Colon (tissue), 2 donors: Measurements from ENCODE around the gene PPP1R12A.

Experiments
- FAIRE-seq: peaks from 2 replicates; lab custom pipeline; 2012; peaks lifted over from hg19 to GRCh38; lab: Jason Lieb, UNC
- donor health status: control.
- donor health status: control.

The PPP1R12A gene

DNA sequence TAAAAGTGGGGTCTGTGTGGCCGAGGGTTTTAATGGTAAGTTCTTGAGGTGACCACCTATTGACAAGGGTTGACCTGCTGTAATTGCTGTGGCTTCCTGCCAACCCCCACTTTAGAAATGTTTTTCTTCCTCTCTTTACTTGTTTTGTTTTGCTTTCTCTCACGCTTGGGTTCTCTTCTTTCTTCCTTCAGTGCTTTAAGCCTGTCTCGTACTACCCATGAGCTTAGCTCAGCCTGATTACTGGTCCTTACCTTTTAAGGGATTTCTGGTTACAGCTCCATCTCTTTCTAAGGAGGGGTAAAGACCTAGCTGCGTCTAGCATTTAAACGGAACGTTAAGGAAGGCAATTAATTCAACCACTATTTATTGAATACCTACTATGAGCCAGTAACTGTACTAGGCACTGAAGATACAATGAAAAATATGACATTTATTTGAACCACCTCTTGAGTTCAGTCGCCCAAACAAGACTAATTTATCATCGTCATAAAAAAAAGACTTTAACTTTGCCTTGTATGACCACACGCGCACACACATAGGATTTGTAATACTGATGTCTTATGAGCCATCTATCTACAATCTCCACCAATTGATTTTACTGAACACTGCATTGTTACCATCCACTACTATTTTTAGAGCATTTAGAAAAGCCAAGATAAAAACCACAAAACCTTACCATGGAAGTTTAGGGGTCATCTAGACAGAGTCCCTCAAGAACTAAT, 888 bp upstream of the PPP1R12A start:
- FAIRE-seq: no peak

DNA sequence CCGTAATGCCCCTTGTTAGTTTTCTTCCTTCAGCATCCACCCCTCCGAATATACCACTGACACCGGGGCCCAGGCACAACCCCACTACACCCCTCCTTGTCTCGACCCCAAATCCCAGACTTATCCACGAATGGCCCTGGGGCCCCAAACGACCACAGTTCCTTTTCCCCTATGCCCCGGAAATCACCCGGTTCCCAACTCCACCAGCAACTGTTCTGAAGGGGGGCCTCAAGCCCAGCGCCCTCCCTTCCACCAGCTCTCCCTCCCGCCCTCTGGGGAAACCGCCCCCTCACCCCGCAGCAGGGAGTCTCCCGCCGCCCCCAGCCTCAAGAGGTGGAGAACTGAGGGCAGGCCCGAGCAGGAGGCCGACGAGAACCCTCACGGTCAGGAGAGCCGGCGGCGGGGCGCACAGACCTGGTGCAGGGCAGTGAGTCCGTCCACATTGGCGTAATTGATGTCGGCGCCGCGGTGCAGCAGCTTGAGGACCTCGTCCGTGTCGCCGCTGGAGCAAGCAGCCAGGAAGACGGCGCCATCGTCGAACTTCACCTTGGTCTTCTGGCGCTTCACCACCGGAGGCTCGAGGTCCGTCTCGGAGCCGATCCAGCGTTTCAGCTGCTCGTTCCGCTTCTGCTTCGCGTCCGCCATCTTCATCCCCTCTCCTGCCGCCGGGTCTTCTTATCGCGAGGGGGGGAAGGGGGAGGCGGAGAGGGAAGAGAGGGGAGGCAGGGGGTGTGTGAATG, 446 bp downstream of the PPP1R12A start:
- no peak for FAIRE-seq

DNA sequence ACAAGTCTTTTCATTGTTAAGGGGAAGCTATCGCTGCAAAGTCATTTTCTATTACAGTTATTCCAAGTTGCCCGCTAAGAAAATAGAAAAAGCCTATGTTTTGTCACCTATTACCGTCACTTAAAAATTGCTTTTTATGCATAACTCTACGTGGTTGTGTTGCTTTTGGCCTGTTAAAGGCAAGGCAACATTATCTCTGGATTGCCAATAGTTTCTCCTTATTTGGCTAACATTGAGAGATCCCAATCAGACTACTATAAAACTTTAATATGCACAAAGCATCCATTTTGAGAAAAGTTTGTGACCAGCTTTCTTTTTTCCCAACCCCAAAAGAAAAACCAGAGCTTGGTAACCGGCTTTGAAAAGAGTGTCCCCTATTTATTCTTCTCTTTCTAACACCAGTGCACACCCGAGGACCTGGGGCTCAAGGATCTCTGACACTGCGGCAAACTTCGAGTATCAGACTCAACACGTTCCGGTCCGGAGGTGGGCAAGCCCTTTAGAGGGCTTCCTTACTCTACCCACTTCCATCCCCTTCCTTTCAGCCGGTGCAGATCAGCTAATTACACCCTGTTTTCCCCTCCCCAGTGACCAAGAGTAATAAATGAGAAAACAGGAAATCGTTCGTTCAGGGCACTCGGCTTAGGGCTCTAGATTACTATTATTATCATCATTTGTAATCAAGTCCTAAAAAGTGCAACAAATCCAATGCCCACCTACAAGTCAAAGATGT, 1.2 kb downstream of the PPP1R12A start:
- no peak for FAIRE-seq

DNA sequence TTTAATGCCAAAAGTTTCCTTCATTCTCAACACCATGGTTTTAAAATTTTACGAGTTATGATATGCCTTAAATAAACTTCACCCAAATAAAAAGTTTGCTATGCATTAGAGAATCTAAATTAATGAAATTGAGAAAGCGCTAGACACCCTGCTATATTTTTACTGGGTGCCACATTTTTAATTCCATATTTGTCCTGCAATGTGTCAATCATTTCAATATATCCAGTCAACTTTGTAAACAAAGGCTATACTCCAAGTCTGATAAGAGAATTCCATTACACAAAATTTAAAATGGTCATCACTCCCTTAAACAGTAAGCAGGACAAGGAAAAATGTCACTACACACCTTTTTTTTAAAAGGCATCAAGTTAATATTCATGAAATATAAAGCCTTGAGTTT, 1.9 kb downstream of the PPP1R12A start:
- FAIRE-seq: no peak

DNA sequence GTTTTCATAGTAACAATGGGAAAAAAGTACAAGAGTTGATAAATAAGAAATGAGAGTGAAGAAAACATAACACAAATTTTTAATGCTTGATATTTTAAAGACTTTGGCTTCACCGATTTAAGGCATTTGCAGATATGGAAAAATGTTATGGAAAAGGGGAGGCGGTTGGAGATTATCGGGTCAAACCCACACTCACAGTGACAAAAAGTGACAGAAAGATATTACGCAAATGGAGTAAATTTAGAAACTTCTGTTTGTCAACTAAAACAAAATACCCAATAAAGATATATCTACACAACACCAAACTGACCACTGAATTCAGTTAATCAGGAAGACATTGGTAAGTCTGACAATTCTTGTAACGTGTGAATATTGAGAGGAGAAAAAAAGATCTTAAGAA, 2.5 kb downstream of the PPP1R12A start:
- no peak for FAIRE-seq

DNA sequence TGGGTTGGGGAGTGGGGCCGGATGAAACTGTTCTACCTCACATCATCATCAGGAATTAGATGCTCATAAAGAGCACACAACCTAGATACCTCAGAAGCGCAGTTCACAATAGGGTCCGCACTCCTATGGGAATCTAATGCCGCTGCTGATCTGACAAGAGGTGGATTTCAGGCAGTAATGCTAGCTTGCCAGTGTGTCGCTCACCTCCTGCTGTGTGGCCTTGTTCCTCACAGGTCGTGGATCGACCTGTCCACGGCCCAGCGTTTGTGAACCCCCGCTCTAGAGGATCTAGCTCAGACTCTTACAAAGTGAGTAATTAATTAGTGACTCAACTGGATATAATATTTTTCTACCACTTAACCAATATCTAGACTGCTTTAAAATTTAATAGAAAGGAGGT, 5.8 kb downstream of the PPP1R12A start:
- FAIRE-seq: no peak

DNA sequence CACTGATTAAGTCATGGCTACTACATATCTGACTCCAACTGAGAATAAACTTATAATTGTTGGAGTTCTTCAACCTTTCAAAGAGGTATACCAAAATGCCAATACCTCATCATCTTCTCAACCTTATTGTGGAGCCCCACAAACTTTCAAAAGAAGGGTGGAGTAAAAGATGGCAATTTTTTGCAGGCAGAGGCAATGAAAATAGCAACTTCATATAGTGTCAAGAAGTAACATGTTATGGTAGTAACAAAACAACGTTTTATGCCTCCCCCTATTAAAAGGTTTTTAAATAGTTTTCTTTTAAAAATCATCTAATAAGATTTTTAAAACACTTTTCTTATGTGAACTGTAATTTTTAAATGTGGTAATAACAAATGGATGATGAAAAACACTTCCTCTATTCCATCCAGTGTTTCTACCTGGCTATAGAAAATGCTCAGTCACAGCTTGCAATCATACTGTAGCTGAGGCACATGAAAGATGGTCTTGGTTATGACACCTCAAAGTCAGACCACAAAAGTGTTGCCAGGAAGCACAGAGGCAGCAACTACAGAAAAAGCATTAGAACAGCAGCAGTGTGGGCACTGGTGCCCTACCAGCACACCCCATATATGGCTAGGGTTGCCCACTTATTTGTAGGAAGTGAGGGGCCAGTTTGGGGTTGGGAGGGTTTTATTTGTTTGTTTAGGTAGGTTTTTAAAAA, 7.0 kb downstream of the PPP1R12A start:
- FAIRE-seq: no peak

DNA sequence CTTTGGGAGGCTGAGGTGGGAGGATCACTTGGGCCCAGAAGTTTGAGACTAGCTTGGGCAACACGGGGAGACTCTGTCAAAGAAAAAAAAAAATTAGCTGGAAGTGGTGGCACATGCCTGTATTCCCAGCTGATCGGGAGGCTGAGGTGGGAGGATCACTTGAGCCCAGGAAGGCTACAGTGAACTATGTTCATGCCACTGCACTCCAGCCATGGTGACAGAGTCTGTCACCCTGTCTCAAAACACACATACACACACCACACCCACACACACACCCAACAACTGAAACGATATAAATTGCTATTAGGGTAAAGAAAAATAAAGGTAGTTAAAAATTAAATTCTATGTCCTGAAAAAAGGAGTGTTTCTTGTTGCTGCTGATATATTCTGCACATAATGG, 7.9 kb downstream of the PPP1R12A start:
- FAIRE-seq: no peak

DNA sequence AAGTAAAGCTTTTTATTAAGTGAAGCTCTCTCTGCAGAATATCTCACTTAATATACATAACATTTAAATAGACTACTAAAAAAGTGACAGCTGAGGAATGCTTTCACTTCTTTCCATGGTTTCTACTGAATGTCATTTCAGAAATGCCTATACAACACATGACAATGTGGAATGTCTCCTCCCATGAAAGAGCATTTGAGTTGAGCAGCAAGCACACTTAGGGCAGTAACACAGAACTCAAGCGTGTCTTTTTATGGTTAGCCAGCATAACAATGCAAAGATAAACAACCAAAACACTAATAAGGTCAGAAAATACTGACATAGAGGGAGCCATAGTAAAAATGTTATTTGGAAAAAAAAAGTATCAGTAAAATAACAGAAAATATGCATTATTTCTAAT, 9.4 kb downstream of the PPP1R12A start:
- FAIRE-seq: no peak

DNA sequence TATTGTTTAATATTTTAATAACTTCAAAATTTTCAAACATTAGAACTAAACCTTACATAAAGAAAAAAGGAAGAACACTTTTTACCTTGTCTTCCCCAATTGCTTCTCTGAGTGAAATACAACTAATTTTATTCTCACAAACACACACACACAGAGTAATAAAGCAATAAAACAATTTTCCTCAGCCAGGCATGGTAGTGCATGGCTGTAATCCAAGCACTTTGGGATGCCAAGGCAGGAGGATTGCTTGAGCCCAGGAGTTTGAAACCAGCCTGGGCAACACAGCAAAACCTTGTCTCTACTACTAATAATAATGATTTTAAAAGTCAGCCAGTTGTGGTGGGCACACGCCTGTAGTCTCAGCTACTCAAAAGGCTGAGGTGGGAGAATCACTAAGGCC, 13.1 kb downstream of the PPP1R12A start:
- FAIRE-seq: peak; percentile 60

DNA sequence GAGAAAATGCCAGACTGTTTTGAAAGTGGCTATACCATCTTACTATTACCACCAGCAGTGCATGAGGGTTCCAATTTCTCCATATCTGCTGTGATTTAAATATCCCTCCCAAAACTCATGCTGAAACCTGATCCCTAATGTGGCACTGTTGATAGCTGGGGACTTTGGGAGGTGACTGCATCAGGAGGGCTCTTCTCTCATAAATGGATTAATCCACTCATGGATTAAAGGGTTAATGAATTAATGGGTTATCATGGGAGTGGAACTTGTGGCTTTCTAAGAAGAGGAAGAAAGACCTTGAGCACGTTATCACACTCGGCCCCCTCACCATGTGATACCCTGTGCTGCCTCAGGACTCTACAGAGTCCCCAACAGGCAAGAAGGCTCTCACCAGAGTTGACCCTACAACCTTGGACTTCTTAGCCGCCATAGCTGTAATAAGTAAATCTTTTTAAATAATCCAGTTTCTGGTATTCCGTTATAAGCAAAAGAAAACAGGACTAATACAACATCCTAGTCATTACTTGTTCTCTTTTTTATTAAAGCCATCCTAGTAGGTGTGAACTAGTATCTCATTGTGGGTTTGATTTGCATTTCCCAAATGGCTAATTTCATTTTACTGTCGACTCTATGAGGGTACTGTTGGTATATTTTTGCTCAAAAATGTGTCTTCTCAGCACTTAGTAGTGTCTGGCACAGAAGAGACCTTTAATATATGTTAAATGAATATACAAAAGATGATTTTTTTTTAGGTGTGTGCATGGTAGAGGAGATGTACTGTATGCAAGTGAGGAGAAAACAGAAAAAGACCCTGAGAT, 14.3 kb downstream of the PPP1R12A start:
- FAIRE-seq: no peak

DNA sequence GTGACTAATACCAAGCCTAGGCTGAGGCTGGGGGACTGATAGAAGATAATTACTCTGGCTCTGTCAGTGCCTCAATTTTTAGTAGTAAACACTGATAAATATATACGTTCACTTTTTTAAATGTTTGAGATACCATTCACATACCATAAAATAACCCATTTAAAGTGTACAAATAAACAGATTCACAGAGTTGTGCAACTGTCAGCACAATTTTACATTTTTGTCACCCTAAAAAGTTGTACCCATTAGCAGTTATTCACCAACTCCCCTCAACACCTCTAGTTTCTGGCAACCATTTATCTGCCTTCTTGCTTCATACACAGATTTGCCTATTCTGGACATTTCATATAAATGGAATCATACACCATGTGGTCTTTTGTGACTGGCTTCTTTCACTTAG, 15.1 kb downstream of the PPP1R12A start:
- no peak for FAIRE-seq

DNA sequence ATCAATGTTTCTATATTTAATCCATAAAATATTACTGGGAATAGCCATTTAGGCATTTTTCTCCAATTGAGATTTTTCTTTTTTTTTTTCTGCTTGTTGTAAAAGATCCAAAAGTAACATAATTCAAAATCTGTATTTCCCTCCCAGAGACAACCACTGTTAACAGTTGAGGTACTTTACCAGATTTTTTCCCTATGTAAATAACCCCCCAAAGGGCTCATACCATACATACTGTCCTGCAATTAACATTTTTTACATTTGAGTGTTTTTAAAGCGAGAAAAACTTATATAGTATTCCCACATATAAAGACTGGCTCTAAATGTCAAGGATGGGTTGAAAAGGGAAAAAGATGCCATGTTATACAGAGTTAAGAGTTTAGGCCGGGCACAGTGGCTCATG, 18.1 kb downstream of the PPP1R12A start:
- no peak for FAIRE-seq

DNA sequence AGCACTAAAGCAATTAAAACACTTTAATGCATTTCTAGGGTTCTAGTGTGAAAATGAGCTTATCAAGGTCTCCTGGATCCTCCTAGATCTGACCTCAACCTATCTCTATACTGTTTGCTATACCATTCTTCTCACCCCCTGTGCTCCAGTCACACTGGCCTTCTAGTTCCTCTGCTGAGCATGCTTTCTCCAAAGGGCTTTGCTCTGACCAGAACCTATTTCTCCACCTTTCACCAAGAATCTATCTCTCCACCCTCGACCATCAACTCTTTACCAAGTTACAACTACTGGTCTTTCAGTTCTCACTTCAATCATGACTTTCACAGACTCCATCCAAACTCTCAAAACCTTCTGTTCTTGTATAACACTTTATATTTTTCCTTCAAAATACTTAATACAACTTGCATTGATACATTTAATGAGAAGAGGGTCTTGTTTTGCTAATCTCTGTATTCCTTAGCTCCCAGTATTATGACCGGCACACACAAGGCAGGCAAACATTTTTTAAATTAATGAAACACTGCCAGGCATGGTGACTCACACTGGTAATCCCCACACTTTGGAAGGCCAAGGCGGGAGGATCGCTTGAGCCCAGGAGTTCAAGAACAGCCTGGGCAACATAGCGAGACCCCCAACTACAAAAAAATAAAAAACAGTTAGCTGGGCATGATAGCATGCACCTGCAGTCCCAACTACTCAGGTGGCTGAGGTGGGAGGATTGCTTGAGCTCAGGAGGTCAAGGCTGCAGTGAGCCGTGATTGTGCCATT, 22.8 kb downstream of the PPP1R12A start:
- no peak for FAIRE-seq

DNA sequence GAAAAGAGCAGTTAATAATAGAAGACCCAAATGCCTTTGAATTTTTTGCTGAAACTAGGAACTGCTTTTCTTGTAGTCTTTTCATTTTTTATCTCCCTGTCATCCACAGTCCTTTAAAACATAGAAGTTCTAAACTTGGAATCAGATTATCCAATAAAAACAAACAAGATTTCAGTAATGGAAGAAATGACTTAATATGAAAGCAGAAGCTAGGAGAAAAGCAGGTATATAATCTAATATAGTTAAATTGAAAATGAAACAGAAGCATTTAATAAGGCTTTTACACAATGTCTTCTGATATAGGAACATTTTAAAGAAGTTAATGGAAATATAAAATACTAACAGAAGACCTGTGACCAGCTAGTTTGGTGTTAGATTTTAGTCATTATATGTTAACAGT, 26.5 kb downstream of the PPP1R12A start:
- no peak for FAIRE-seq

DNA sequence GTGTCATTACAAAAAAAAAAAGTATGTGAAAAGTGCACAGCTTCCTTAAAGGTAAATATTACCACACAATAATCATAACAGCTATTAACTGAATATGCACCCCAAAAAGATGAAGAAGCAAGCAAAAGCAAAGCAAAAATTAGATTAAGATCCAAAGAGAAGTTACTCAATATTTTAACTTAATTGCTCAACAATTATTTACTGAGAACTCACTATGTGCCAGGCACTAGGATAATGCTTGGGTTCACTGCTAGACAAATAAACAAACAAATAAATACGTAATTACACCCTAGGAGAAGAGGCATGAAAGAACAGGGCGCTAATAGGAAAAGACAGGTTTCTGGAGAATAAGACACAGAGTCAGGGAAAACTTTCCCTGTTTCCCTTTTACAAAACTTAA, 33.4 kb downstream of the PPP1R12A start:
- FAIRE-seq: no peak

DNA sequence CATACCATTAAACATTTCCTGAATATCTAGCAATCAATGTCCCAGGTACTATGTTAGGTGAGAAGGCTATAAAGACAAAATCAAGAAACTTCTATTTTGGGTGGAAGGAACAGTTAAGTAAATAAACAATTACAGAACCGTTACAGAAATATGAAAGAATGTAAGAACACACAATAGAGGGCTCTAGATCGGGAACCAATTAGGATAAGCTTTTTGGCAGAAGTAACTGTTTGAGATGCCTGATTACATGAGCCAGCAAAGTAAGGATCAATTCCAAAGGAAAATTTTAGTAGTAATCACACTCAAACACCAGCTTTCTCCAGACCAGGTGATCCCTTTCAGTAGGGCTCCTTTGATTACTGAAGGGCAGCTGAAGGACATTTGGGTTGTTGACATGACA, 33.9 kb downstream of the PPP1R12A start:
- FAIRE-seq: no peak

DNA sequence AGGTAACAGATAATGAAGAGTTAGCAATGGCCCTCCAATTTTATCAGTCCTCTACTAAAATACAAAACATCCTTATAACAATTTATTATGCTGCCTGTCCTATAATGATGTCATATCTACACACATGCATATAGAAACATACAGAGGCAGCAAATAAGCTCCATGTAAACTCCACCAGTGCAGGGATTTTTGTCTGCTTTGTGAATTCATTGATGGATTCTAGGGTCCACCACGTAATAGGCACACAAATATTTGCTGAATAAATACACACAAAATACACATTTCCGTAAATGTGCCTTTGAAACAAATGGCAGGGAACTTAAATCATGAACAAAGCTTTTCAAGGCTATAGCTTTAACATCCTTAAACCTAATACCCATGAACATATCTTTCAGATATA, 34.7 kb downstream of the PPP1R12A start:
- no peak for FAIRE-seq

DNA sequence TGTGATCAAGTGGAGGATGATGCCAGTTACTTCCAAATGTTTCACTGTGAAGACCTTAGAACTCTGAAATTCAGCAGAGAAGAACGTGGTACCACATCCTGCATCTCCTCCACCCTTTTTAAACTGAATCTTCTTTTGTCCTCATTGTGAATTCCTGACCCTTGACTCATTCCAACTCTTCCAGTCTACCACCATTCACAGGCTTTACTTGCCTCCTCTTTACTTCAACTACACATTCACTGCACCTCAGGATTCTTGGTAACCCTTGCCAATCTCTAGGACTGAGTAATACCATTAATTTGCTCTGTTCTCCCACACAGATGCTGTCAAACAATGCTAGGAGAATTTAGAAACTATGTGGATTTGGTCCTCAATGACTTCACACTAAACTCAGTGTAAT, 37.3 kb downstream of the PPP1R12A start:
- no peak for FAIRE-seq

DNA sequence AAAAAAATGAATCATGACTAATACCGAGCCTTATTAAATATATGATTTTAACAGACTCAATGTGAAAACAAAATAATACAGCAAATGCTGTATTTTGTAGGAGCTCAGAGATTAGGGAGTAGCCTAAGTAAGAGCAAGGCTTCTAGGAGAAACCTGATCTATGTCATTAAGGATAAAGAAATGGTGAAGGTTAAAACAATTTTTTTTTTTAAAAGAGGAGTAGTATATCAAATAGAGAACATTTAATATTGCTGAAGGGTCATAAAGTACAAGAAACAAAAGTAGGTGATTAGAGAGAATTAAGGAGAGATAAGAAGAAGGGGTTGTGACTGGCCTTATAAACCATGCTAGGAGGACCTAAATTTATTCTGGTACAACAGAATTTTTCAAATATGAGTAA, 39.1 kb downstream of the PPP1R12A start:
- FAIRE-seq: no peak

DNA sequence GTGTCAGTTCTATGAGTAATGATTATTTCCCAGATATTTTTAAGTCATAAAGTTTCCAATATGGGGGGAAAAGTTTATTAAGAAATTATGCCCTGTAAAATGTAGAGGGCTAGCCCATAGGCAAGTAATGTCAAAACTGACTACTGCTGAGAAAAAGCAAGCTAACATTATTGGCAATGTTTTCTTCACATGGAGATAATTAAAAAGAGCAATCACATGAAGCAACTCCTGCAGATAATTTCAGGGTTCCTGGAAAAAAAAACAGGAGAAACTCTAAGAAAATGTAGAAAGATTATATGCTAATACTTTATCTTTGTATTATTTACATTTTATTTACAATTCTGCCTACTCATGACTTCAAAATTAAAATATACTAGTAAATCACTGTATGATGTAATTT, 39.8 kb downstream of the PPP1R12A start:
- no peak for FAIRE-seq
